Bronchial smooth muscle cell (primary cell): ENCODE results near the gene MIEF2. TPM values are rescaled to one million over a fixed set of nuclear protein-coding genes. Genes with fewer than 3 reads are reported as not detected.

ENCODE experiments used
- total RNA-seq: library from RNA; depleted of rRNA; stranded (reverse); fragments of >200 nt; gene quantifications from 2 replicates; pipeline ENCODE4 v1.2.1, GENCODE V29; 2014

MIEF2 gene
- 18.1 and 23.2 TPM in 2 replicates for total RNA-seq

GRCh38 chr17:18260332-18261145, at the start of gene MIEF2:
Gene MIEF2 (plus strand): TSS chr17:18260662. CDS start chr17:18262721, 2,059 bp downstream.

GRCh38 chr17:18225121-18225641, 35.3 kb upstream of the MIEF2 start, which contains the start of gene LLGL1:
Gene LLGL1 (plus strand): TSS chr17:18225635. CDS start chr17:18225683, 48 bp downstream.

GRCh38 chr17:18258356-18259038, 2.0 kb upstream of the MIEF2 start, which contains the start of gene FLII:
Gene FLII (minus strand): TSS chr17:18258738. CDS start chr17:18258690, 48 bp downstream.

GRCh38 chr17:18314731-18315561, 54.5 kb downstream of the MIEF2 start, which contains the start of the genes SMCR8 and TOP3A:
Gene SMCR8 (plus strand): TSS chr17:18315293. CDS start chr17:18315790, 497 bp downstream.
Gene TOP3A (minus strand): TSS chr17:18314994. CDS start chr17:18314778, 216 bp downstream.

Other genes with a start within 250 kb of the MIEF2 start
- 17.2 and 19.0 TPM in 2 replicates for gene ATPAF2, start 221.5 kb upstream of the MIEF2 start, total RNA-seq
- 5.8 and 6.8 TPM in 2 replicates for gene GID4, start 221.3 kb upstream of the MIEF2 start, total RNA-seq
- gene DRG2, start 172.7 kb upstream of the MIEF2 start, total RNA-seq = 26.0 and 36.2 TPM in 2 replicates
- 1.7 and 2.7 TPM in 2 replicates for gene MYO15A, start 151.9 kb upstream of the MIEF2 start, total RNA-seq
- gene ALKBH5, start 76.8 kb upstream of the MIEF2 start, total RNA-seq = 67.8 and 73.4 TPM in 2 replicates
- gene LLGL1, start 35.0 kb upstream of the MIEF2 start, total RNA-seq = 37.0 and 42.1 TPM in 2 replicates
- 400 and 445 TPM in 2 replicates for gene FLII, start 1.9 kb upstream of the MIEF2 start, total RNA-seq
- gene TOP3A, start 54.3 kb downstream of the MIEF2 start, total RNA-seq = 7.0 and 9.6 TPM in 2 replicates
- gene SMCR8, start 54.6 kb downstream of the MIEF2 start, total RNA-seq = 10.9 and 12.9 TPM in 2 replicates
- gene SHMT1, start 102.9 kb downstream of the MIEF2 start, total RNA-seq = 5.2 and 7.9 TPM in 2 replicates
- gene EVPLL, start 117.1 kb downstream of the MIEF2 start, total RNA-seq = not detected in 2 replicates
- gene LGALS9C, start 216.1 kb downstream of the MIEF2 start, total RNA-seq = not detected in 2 replicates